H9 (cell line): ENCODE measurements around the gene DICER1. TPM values are rescaled to one million over a fixed set of nuclear protein-coding genes. Genes with fewer than 3 reads are reported as not detected.

Experiments used
- DNase-seq: peaks from one replicate; pipeline ENCODE4 v3.0.0-alpha.2; 2017
- H2AFZ ChIP-seq: one replicate; pipeline ENCODE4 v1.6.1; 2013; ENCODE audit warnings: mild to moderate bottlenecking, low read length, control low read depth, moderate library complexity
- H2AK5ac ChIP-seq: 2 replicates; pipeline ENCODE4 v1.6.1; 2013; ENCODE audit warnings: low read length, control low read depth, mixed read lengths; ENCODE audit not compliant: insufficient read length
- H2BK120ac ChIP-seq: one replicate; pipeline ENCODE4 v1.6.1; 2013; ENCODE audit warnings: low read depth, mild to moderate bottlenecking, low read length, control low read depth, inconsistent platforms; ENCODE audit not compliant: poor library complexity, severe bottlenecking
- H2BK12ac ChIP-seq: 2 replicates; pipeline ENCODE4 v1.6.1; 2013; ENCODE audit warnings: low read length, control low read depth, mixed read lengths, low read depth; ENCODE audit not compliant: insufficient read length
- H2BK15ac ChIP-seq: 2 replicates; pipeline ENCODE4 v1.6.1; 2013; ENCODE audit warnings: low read depth, low read length, control low read depth
- H2BK20ac ChIP-seq: one replicate; pipeline ENCODE4 v1.6.1; 2013; ENCODE audit warnings: low read depth, mild to moderate bottlenecking, low read length, control low read depth, inconsistent platforms; ENCODE audit not compliant: poor library complexity, severe bottlenecking
- H2BK5ac ChIP-seq: 2 replicates; pipeline ENCODE4 v1.6.1; 2013; ENCODE audit warnings: low read length, control low read depth, mixed read lengths; ENCODE audit not compliant: insufficient read length
- H3K14ac ChIP-seq: 2 replicates; pipeline ENCODE4 v1.6.1; 2013; ENCODE audit warnings: low read length, control low read depth; ENCODE audit not compliant: insufficient read depth
- H3K18ac ChIP-seq: 2 replicates; pipeline ENCODE4 v1.6.1; 2013; ENCODE audit warnings: low read depth, mild to moderate bottlenecking, mixed read lengths, low read length, control low read depth; ENCODE audit not compliant: insufficient read length
- H3K23ac ChIP-seq: 2 replicates; pipeline ENCODE4 v1.6.1; 2013; ENCODE audit warnings: low read length, control low read depth, mixed read lengths, low read depth; ENCODE audit not compliant: insufficient read length
- H3K23me2 ChIP-seq: 2 replicates; pipeline ENCODE4 v1.6.1; 2013; ENCODE audit warnings: low read depth, mild to moderate bottlenecking, mixed read lengths, low read length, control low read depth; ENCODE audit not compliant: insufficient read length, poor library complexity, severe bottlenecking
- H3K27ac ChIP-seq: 2 replicates; pipeline ENCODE4 v1.5.1; 2013; ENCODE audit warnings: low read length, control low read depth, mixed read lengths, low read depth; ENCODE audit not compliant: insufficient read length
- H3K27me3 ChIP-seq: 2 replicates; pipeline ENCODE4 v1.6.1; 2013; ENCODE audit warnings: low read length, control low read depth, inconsistent platforms; ENCODE audit not compliant: insufficient read depth
- H3K4ac ChIP-seq: 2 replicates; pipeline ENCODE4 v1.6.1; 2013; ENCODE audit warnings: low read depth, mild to moderate bottlenecking, control low read depth, inconsistent platforms, low read length, moderate library complexity
- H3K4me1 ChIP-seq: 2 replicates; pipeline ENCODE4 v1.6.1; 2013; ENCODE audit warnings: low read length, control low read depth, inconsistent platforms; ENCODE audit not compliant: insufficient read depth
- H3K4me2 ChIP-seq: 2 replicates; pipeline ENCODE4 v1.6.1; 2013; ENCODE audit warnings: low read length, control low read depth, mixed read lengths; ENCODE audit not compliant: insufficient read length, insufficient read depth
- H3K56ac ChIP-seq: 2 replicates; pipeline ENCODE4 v1.6.1; 2013; ENCODE audit warnings: low read depth, mild to moderate bottlenecking, mixed read lengths, low read length, control low read depth; ENCODE audit not compliant: insufficient read length
- H3K79me1 ChIP-seq: 2 replicates; pipeline ENCODE4 v1.6.1; 2013; ENCODE audit warnings: low read depth, mild to moderate bottlenecking, moderate library complexity, low read length, control low read depth, inconsistent platforms; ENCODE audit not compliant: insufficient read depth, poor library complexity, severe bottlenecking
- H3K79me2 ChIP-seq: 2 replicates; pipeline ENCODE4 v1.6.1; 2013; ENCODE audit warnings: low read length, control low read depth, inconsistent platforms; ENCODE audit not compliant: insufficient read depth
- H3K9ac ChIP-seq: 2 replicates; pipeline ENCODE4 v1.6.1; 2013; ENCODE audit warnings: low read length, control low read depth, mixed read lengths; ENCODE audit not compliant: insufficient read length; ENCODE audit errors: extremely low read depth
- H3K9me3 ChIP-seq: one replicate; pipeline ENCODE4 v1.6.1; 2013; ENCODE audit warnings: low read depth, low read length, inconsistent platforms; ENCODE audit not compliant: control insufficient read depth
- H3T11ph ChIP-seq: one replicate; pipeline ENCODE4 v1.6.1; 2013; ENCODE audit warnings: mild to moderate bottlenecking, low read length, control low read depth, inconsistent platforms
- H4K20me1 ChIP-seq: one replicate; pipeline ENCODE4 v1.6.1; 2013; ENCODE audit not compliant: control insufficient read depth, insufficient read length, insufficient read depth
- H4K5ac ChIP-seq: 2 replicates; pipeline ENCODE4 v1.6.1; 2013; ENCODE audit warnings: low read depth, mild to moderate bottlenecking, mixed read lengths, low read length, control low read depth; ENCODE audit not compliant: insufficient read length
- H4K8ac ChIP-seq: replicated peaks from 2 replicates; pipeline ENCODE4 v1.6.1; 2013; ENCODE audit warnings: low read length, control low read depth, mixed read lengths, low read depth; ENCODE audit not compliant: insufficient read length
- H4K91ac ChIP-seq: 2 replicates; pipeline ENCODE4 v1.6.1; 2013; ENCODE audit warnings: low read depth, mild to moderate bottlenecking, moderate library complexity, mixed read lengths, low read length, control low read depth; ENCODE audit not compliant: insufficient read length
- H3K27ac Mint-ChIP-seq, 3 experiments: 2 replicates in 2 of 3; 3 replicates in 1 of 3; pipeline ENCODE4 v1.8.0; 2020 to 2021; ENCODE audit warnings: mixed read lengths in 3 of 3, mild to moderate bottlenecking in 1 of 3, moderate library complexity in 1 of 3
- H3K27me3 Mint-ChIP-seq: 2 replicates; pipeline ENCODE4 v1.8.0; 2021; ENCODE audit warnings: low read depth, mild to moderate bottlenecking, moderate library complexity, mixed read lengths
- H3K36me3 Mint-ChIP-seq, 3 experiments: 2 replicates in 2 of 3; 3 replicates in 1 of 3; pipeline ENCODE4 v1.8.0; 2020 to 2021; ENCODE audit warnings: low read depth in 3 of 3, mixed read lengths in 3 of 3; ENCODE audit not compliant: insufficient read depth in 1 of 3
- H3K4me1 Mint-ChIP-seq, 2 experiments: 2 replicates each; pipeline ENCODE4 v1.8.0; 2020; ENCODE audit warnings: mixed read lengths in 2 of 2
- H3K4me3 Mint-ChIP-seq, 2 experiments: 2 replicates in 1 of 2; 3 replicates in 1 of 2; pipeline ENCODE4 v1.8.0; 2020 to 2021; ENCODE audit warnings: mild to moderate bottlenecking in 2 of 2, mixed read lengths in 2 of 2, moderate library complexity in 1 of 2
- H3K9me3 Mint-ChIP-seq, 2 experiments: 2 replicates in 1 of 2; 3 replicates in 1 of 2; pipeline ENCODE4 v1.8.0; 2020; ENCODE audit warnings: mild to moderate bottlenecking in 2 of 2, mixed read lengths in 2 of 2, moderate library complexity in 1 of 2
- CTCF ChIP-seq: fragments of 200-600 bp; sonication (generic); conservative IDR thresholded peaks from 3 replicates; pipeline ENCODE4 v1.8.0; 2021; ENCODE audit warnings: antibody characterized with exemption, mild to moderate bottlenecking
- WGBS: extraction: QIAGEN DNeasy Blood & Tissue Kit; methylation state at CpG from one replicate; pipeline ENCODE4 v1.1.7; 2013; ENCODE audit warnings: missing lambda C conversion rate, low lambda C conversion rate, mixed read lengths; ENCODE audit not compliant: insufficient read length; ENCODE audit errors: extremely low coverage; 5-methylcytosine and 5-hydroxymethylcytosine counted together
- total RNA-seq: library from RNA; stranded (reverse); gene quantifications from 2 replicates; pipeline ENCODE4 v1.2.1, GENCODE V29; 2021

Gene DICER1
- total RNA-seq, 1 experiment from 2014 or later, result 57.0 TPM

- no peaks in the 10 kb centered on the region for H3K23me2 ChIP-seq
- H3K79me2 ChIP-seq, result no peaks in the 10 kb centered on the region
- no peak overlapping the region for H3K23ac ChIP-seq
- H3K79me1 ChIP-seq, result no peaks in the 10 kb centered on the region
- DNase-seq, result no peak
- no peak overlapping the region for H2AFZ ChIP-seq
- H2BK15ac ChIP-seq, result no peak overlapping the region
- no CpG with 5 or more reads among the region's 9 CpGs for WGBS
- H4K91ac ChIP-seq, result no peak overlapping the region
- no peaks in the 10 kb centered on the region for H3K27me3 ChIP-seq
- no peak overlapping the region for H2AK5ac ChIP-seq
- no peak overlapping the region for H2BK120ac ChIP-seq
- H3K4ac ChIP-seq, result no peak overlapping the region
- H3K56ac ChIP-seq, result no peak overlapping the region
- no peak overlapping the region for H3K9ac ChIP-seq
- no peaks in the 10 kb centered on the region for H4K20me1 ChIP-seq
- no peak for TF ChIP-seq CTCF
- peaks cover 11 to 26% of the 10 kb centered on the region in 2 experiments for H3K4me1 Mint-ChIP-seq
- H2BK20ac ChIP-seq, result no peak overlapping the region
- no peaks in the 10 kb centered on the region for H3K9me3 ChIP-seq
- no peak overlapping the region for H4K8ac ChIP-seq
- H3K27me3 Mint-ChIP-seq, result no peaks in the 10 kb centered on the region
- H3K4me1 ChIP-seq, result no peaks in the 10 kb centered on the region
- peaks cover 21 to 63% (median 62%) of the 10 kb centered on the region in 3 experiments; a peak in 6 of 7 replicates for H3K36me3 Mint-ChIP-seq
- no peak overlapping the region for H3K18ac ChIP-seq
- H3K9me3 Mint-ChIP-seq, result no peaks in the 10 kb centered on the region
- no peak overlapping the region for H3K27ac ChIP-seq
- H4K5ac ChIP-seq, result no peak overlapping the region
- no peak overlapping the region for H3T11ph ChIP-seq
- H2BK5ac ChIP-seq, result no peak overlapping the region
- peak overlapping the region in 1 of 3 experiments; percentile 47; a peak in 2 of 7 replicates for H3K27ac Mint-ChIP-seq
- H3K14ac ChIP-seq, result no peak overlapping the region
- H3K4me3 Mint-ChIP-seq, result no peak overlapping the region
- no peak overlapping the region for H2BK12ac ChIP-seq
- H3K4me2 ChIP-seq, result no peak overlapping the region
Measured at GRCh38 chr14:95092723-95093122, 64.6 kb downstream of the DICER1 start.
